Sciatic nerve (tissue), 2 donors: ENCODE results near the gene PLAAT4. TPM values are rescaled to one million over a fixed set of nuclear protein-coding genes. Genes with fewer than 3 reads are reported as not detected.

Experiments
- ATAC-seq: fragments of 200-7000 bp; cut with Tn5 transposase; one replicate; pipeline ENCODE4 v1.9.1; 2020; ENCODE audit warnings: mild to moderate bottlenecking, moderate library complexity
- DNase-seq: peaks from one replicate; pipeline ENCODE4 v3.0.0-alpha.2; 2020; ENCODE audit warnings: low spot score
- intact Hi-C: fragments of 100-400 bp; cut with DNase I; formaldehyde crosslinking; loops from one replicate; pipeline ENCODE4 v1.14.2; 2022
- total RNA-seq: library from RNA; stranded (reverse); fragmentation: NEBNext Ultra II Directional; extraction: Animal tissue kit (Norgen Biotek cat#: 25700); gene quantifications from one replicate; pipeline ENCODE4 v1.2.1, GENCODE V29; 2021
- donor health status: DM: no; HTN: no; CAD: no.
- donor health status: DM: no; HTN: no; CAD: no.

PLAAT4 gene
- total RNA-seq, 1 donor from 2014 or later = 36.7 TPM

DNA sequence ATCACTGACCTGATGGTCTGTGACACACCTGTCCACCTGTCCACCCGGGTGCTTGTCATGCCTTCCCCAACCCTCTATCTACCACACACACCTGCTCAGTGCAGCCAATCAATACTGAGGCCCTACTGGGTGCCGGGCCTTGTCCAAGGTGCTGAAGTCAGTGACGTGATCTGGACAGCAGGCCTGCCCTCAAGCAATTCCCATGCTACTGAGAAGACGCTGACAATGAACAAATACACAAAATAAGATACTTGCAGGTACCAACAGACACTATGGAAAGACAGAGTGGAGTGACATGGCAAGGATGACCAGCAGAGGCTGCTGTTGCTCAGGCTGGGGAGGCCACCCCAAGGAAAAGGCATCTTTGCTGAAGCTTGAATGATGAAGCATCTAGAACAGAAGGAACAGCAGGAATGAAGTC is 56.4 kb downstream of the PLAAT4 start:
- ATAC-seq (peak; percentile 42), DNase-seq (no peak)
- intact Hi-C loops = no loop called here

DNA sequence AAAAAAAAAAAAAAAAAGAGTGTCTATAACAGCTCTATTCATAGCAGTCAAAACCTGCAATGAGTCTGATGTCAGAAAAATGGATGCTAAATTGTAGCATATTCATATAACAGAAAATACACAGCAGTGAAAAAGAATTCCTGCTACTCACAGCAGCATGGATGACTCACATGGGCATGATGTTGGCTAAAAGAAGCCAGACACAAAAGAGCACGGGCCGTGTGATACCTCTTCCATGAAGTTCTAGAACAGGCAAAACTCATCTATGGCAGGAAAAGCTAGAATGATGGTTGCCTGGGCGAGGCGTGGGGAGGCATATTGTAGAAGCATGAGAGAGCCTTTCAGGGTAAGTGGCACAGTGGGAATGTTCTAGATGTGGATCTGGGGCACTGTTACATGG is 58.7 kb downstream of the PLAAT4 start:
- ATAC-seq (no peak), DNase-seq (no peak)
- intact Hi-C loops = no loop called here

Other genes starting within 250 kb of the PLAAT4 start
- not detected for gene SLC22A9, start 167.0 kb upstream of the PLAAT4 start, total RNA-seq
- gene PLAAT5, start 45.6 kb upstream of the PLAAT4 start, total RNA-seq = 17.7 TPM
- 9.2 TPM for gene LGALS12, start 30.7 kb upstream of the PLAAT4 start, total RNA-seq
- not detected for gene PLAAT2, start 26.6 kb downstream of the PLAAT4 start, total RNA-seq
- 158 TPM for gene PLAAT3, start 77.6 kb downstream of the PLAAT4 start, total RNA-seq
- gene ATL3, start 134.6 kb downstream of the PLAAT4 start, total RNA-seq = 89.3 TPM
- 101 TPM for gene RTN3, start 144.7 kb downstream of the PLAAT4 start, total RNA-seq
- gene ZFTA, start 232.0 kb downstream of the PLAAT4 start, total RNA-seq = 30.2 TPM